ENCODE measurements around the gene INAVA. TPM values are rescaled to one million over a fixed set of nuclear protein-coding genes. Genes with fewer than 3 reads are reported as not detected.
"Not testable (repeated sequence)": the region's sequence is repeated elsewhere in the genome, so short reads cannot be mapped to it uniquely, and the experiment has no call there.

INAVA gene
- total RNA-seq, 1 donor from 2014 or later = 23.7 TPM

DNA sequence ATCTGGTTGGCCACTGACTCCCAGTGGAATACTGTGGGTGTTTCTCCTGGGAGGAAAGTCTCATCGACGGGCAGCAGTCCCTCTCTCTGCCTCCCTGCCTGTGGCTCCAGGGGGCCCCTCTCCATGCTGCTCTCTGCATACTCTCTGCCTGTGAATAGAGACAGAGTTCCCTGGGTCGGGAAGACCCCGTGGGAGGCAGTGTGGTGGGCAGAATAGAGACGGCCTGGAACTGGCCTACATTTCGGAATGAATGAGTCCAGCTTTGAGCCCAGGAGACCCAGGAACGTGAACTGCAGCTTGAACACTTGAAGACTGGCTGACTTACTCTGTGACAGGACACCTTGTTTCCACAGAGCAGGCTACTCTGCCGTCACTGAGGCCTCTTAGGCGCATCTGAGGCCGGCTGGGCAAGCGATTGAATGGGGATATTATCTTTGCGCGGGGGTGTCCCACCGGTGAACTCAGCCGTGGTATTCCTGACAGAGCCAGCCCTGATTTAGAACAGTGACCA is 64.8 kb downstream of the INAVA start:
- Mint-ChIP-seq H3K4me1 (peaks cover 23% of the 10 kb centered on the region), H3K27ac (peak overlapping the region; percentile 40)
- DNase-seq (ENCODE audit: low spot score) = peak; percentile 53

DNA sequence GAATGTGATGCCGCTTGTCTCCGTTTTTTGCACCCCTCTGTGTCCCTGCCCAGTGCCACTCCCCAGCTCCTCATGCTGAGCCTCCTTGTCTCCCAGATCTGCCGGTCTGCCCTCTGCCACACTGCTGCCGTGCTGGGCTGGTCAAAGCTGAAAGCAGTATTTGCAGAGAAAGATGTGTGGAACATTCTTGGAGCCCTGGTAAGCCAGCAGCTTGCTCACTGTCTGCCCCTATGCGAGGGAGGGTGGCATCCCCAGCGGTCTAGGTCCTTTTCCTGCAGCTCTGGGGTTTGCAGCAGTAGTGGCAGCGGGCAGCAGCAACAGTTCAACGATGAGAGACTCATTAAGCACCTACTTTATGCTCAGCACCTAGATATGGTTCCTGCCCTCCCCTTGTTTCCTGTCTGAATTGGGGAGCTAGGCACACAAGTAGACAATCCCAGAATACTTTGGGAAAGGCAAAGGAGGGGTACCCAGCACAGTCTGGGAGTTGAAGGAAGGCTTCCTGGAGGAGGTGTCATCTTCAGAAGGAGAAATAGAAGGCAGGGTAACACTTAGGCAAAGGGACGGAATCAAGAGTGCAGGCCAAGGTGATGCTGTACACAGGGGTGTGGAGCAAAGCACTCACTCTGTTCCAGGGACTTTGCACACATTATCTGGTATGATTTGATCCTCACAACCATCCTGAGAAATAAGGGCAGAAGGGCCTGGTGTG is 65.7 kb downstream of the INAVA start:
- H3K79me2 ChIP-seq (ENCODE audit: low read depth) = no peaks in the 10 kb centered on the region
- H3K27ac ChIP-seq = no peak overlapping the region
- no peak for TF ChIP-seq EZH2phosphoT487 (IDR thresholded peaks at IDR 0.05)
- TF ChIP-seq, protein P1, sequence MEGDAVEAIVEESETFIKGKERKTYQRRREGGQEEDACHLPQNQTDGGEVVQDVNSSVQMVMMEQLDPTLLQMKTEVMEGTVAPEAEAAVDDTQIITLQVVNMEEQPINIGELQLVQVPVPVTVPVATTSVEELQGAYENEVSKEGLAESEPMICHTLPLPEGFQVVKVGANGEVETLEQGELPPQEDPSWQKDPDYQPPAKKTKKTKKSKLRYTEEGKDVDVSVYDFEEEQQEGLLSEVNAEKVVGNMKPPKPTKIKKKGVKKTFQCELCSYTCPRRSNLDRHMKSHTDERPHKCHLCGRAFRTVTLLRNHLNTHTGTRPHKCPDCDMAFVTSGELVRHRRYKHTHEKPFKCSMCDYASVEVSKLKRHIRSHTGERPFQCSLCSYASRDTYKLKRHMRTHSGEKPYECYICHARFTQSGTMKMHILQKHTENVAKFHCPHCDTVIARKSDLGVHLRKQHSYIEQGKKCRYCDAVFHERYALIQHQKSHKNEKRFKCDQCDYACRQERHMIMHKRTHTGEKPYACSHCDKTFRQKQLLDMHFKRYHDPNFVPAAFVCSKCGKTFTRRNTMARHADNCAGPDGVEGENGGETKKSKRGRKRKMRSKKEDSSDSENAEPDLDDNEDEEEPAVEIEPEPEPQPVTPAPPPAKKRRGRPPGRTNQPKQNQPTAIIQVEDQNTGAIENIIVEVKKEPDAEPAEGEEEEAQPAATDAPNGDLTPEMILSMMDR (IDR thresholded peaks at IDR 0.05) = no peak
- no peak for TF ChIP-seq EZH2 (IDR thresholded peaks at IDR 0.05)
- peaks cover 4% of the 10 kb centered on the region for H3F3A ChIP-seq (ENCODE audit: low read depth)
- no peaks in the 10 kb centered on the region for H3K36me3 ChIP-seq
- no peaks in the 10 kb centered on the region for H3K9me3 ChIP-seq (ENCODE audit: low read depth)
- peaks cover 12% of the 10 kb centered on the region for H3K4me1 ChIP-seq
- no peak overlapping the region for H3K9ac ChIP-seq
- no peaks in the 10 kb centered on the region for H4K20me1 ChIP-seq (ENCODE audit: low read depth)
- H3K4me2 ChIP-seq = peak overlapping the region; percentile 11
- Mint-ChIP-seq H3K36me3 (no peaks in the 10 kb centered on the region), H3K4me1 (peaks cover 23% of the 10 kb centered on the region), H3K27me3 (ENCODE audit: insufficient read depth, low read depth) (peaks cover 8% of the 10 kb centered on the region), H3K27ac (peak overlapping the region; percentile 40), H3K4me3 (no peak overlapping the region), H3K9me3 (no peaks in the 10 kb centered on the region)
- no peak for DNase-seq (ENCODE audit: low spot score)
- no peaks in the 10 kb centered on the region for H3K27me3 ChIP-seq
- H2AFZ ChIP-seq (replicated peaks) = no peak overlapping the region
- no peak overlapping the region for H3K4me3 ChIP-seq

More for the DNA sequence above, 64.8 kb downstream of the INAVA start:
- Mint-ChIP-seq H3K27me3 (ENCODE audit: insufficient read depth, low read depth) (peaks cover 7% of the 10 kb centered on the region), H3K36me3 (no peaks in the 10 kb centered on the region), H3K9me3 (no peaks in the 10 kb centered on the region), H3K4me3 (no peak overlapping the region)
- peak overlapping the region; percentile 11 for H3K4me2 ChIP-seq
- H3K9ac ChIP-seq = no peak overlapping the region
- peaks cover 4% of the 10 kb centered on the region for H3F3A ChIP-seq (ENCODE audit: low read depth)
- H3K27ac ChIP-seq = no peak overlapping the region
- H3K4me3 ChIP-seq = no peak overlapping the region
- H2AFZ ChIP-seq (replicated peaks) = peak overlapping the region; percentile 24
- TF ChIP-seq EZH2 (IDR thresholded peaks at IDR 0.05) = no peak
- no peak for TF ChIP-seq EZH2phosphoT487 (IDR thresholded peaks at IDR 0.05)
- TF ChIP-seq, protein P1 (IDR thresholded peaks at IDR 0.05) = no peak
- no peaks in the 10 kb centered on the region for H3K79me2 ChIP-seq (ENCODE audit: low read depth)
- peaks cover 12% of the 10 kb centered on the region for H3K4me1 ChIP-seq
- H4K20me1 ChIP-seq (ENCODE audit: low read depth) = no peaks in the 10 kb centered on the region
- no peaks in the 10 kb centered on the region for H3K27me3 ChIP-seq
- no peaks in the 10 kb centered on the region for H3K36me3 ChIP-seq
- no peaks in the 10 kb centered on the region for H3K9me3 ChIP-seq (ENCODE audit: low read depth)

DNA sequence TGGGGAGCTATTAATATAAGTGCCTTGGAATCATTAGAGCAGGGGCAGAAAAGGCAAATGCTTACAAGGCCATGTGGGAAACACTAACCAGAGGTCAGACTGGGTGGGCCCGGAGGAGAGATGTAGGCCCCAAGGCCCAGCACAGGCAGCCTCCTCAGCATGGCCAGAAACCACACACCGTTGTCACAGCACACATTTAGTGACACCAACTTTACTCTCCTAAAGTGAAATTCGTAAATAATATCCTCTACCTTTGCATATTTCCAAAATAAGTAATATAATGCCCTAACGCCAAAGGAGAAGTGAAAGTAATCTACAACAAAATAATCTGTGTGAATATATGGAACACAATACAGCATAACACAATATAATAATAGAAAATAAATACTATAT is 66.2 kb downstream of the INAVA start:
- Mint-ChIP-seq H3K4me1 (peaks cover 23% of the 10 kb centered on the region), H3K9me3 (no peaks in the 10 kb centered on the region), H3K4me3 (no peak overlapping the region), H3K36me3 (no peaks in the 10 kb centered on the region), H3K27ac (no peak overlapping the region), H3K27me3 (ENCODE audit: insufficient read depth, low read depth) (peaks cover 12% of the 10 kb centered on the region)
- TF ChIP-seq, protein P1 (IDR thresholded peaks at IDR 0.05) = no peak
- Histone ChIP-seq H3K27ac (no peak overlapping the region), H3K9me3 (ENCODE audit: low read depth) (no peaks in the 10 kb centered on the region), H3K9ac (no peak overlapping the region), H3K4me3 (no peak overlapping the region), H2AFZ (replicated peaks) (no peak overlapping the region), H3K36me3 (no peaks in the 10 kb centered on the region), H3F3A (ENCODE audit: low read depth) (peaks cover 4% of the 10 kb centered on the region), H4K20me1 (ENCODE audit: low read depth) (no peaks in the 10 kb centered on the region), H3K27me3 (no peaks in the 10 kb centered on the region), H3K4me2 (no peak overlapping the region), H3K79me2 (ENCODE audit: low read depth) (no peaks in the 10 kb centered on the region), H3K4me1 (peaks cover 12% of the 10 kb centered on the region)
- no peak for DNase-seq (ENCODE audit: low spot score)

DNA sequence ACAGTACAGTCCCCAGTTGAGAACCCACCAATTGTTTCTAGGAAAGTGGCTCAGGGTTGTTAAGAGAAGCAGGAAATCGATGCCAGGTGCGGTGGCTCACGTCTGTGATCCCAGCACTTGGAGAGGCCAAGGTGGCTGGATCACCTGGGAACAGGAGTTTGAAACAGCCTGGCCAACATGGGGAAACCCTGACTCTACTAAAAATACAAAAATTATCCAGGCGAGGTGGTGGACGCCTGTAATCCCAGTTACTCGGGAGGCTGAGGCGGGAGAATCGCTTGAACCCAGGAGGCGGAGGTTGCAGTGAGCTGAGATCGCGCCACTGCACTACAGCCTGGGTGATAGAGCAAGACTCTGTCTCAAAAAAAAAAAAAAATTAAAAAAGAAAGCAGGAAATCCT is 67.5 kb downstream of the INAVA start:
- peaks cover 23% of the 10 kb centered on the region for H3K4me1 Mint-ChIP-seq
- not testable (repeated sequence) for H3K4me2 ChIP-seq

More for the DNA sequence above, 67.5 kb downstream of the INAVA start:
- not testable (repeated sequence) for H3K36me3 ChIP-seq; H4K20me1 ChIP-seq (ENCODE audit: low read depth); H3K4me3 Mint-ChIP-seq; H3F3A ChIP-seq (ENCODE audit: low read depth); H2AFZ ChIP-seq (replicated peaks); H3K27ac ChIP-seq; H3K9me3 Mint-ChIP-seq; H3K27ac Mint-ChIP-seq; H3K4me3 ChIP-seq; H3K79me2 ChIP-seq (ENCODE audit: low read depth); H3K9ac ChIP-seq; H3K9me3 ChIP-seq (ENCODE audit: low read depth); DNase-seq (ENCODE audit: low spot score); H3K36me3 Mint-ChIP-seq; H3K27me3 ChIP-seq
- peaks cover 16% of the 10 kb centered on the region for H3K27me3 Mint-ChIP-seq (ENCODE audit: insufficient read depth, low read depth)
- H3K4me1 ChIP-seq = peaks cover 12% of the 10 kb centered on the region

Data from neural progenitor cell (in vitro differentiated cells).